ENCODE results near the gene CCL22. TPM values are rescaled to one million over a fixed set of nuclear protein-coding genes. Genes with fewer than 3 reads are reported as not detected.

Gene CCL22
- total RNA-seq, 1 donor from 2014 or later = not detected

DNA sequence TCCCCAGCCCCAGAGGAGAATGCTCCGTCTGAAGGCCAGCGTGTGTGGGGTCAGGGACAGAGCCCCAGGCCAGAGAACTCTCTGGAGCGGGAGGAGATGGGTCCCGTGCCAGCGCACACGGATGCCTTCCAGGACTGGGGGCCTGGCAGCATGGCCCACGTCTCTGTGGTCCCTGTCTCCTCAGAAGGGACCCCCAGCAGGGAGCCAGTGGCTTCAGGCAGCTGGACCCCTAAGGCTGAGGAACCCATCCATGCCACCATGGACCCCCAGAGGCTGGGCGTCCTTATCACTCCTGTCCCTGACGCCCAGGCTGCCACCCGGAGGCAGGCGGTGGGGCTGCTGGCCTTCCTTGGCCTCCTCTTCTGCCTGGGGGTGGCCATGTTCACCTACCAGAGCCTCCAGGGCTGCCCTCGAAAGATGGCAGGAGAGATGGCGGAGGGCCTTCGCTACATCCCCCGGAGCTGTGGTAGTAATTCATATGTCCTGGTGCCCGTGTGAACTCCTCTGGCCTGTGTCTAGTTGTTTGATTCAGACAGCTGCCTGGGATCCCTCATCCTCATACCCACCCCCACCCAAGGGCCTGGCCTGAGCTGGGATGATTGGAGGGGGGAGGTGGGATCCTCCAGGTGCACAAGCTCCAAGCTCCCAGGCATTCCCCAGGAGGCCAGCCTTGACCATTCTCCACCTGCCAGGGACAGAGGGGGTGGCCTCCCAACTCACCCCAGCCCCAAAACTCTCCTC lies 24.1 kb downstream of the CCL22 start:
- no peak overlapping the region for H3K4me3 Mint-ChIP-seq (ENCODE audit: unreplicated experiment)
- H3K9me3 Mint-ChIP-seq (ENCODE audit: unreplicated experiment) = no peaks in the 10 kb centered on the region
- peaks cover 12% of the 10 kb centered on the region for H3K4me1 Mint-ChIP-seq (ENCODE audit: unreplicated experiment)
- DNase-seq (ENCODE audit: low spot score) = no peak
- TF ChIP-seq, protein P1, sequence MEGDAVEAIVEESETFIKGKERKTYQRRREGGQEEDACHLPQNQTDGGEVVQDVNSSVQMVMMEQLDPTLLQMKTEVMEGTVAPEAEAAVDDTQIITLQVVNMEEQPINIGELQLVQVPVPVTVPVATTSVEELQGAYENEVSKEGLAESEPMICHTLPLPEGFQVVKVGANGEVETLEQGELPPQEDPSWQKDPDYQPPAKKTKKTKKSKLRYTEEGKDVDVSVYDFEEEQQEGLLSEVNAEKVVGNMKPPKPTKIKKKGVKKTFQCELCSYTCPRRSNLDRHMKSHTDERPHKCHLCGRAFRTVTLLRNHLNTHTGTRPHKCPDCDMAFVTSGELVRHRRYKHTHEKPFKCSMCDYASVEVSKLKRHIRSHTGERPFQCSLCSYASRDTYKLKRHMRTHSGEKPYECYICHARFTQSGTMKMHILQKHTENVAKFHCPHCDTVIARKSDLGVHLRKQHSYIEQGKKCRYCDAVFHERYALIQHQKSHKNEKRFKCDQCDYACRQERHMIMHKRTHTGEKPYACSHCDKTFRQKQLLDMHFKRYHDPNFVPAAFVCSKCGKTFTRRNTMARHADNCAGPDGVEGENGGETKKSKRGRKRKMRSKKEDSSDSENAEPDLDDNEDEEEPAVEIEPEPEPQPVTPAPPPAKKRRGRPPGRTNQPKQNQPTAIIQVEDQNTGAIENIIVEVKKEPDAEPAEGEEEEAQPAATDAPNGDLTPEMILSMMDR (IDR thresholded peaks at IDR 0.05; ENCODE audit: unreplicated experiment) = no peak
- peak overlapping the region; percentile 30 for H3K27ac Mint-ChIP-seq (ENCODE audit: unreplicated experiment)
- H3K36me3 Mint-ChIP-seq (ENCODE audit: low read depth, unreplicated experiment) = no peaks in the 10 kb centered on the region
- peaks cover 5% of the 10 kb centered on the region for H3K27me3 Mint-ChIP-seq (ENCODE audit: unreplicated experiment)

DNA sequence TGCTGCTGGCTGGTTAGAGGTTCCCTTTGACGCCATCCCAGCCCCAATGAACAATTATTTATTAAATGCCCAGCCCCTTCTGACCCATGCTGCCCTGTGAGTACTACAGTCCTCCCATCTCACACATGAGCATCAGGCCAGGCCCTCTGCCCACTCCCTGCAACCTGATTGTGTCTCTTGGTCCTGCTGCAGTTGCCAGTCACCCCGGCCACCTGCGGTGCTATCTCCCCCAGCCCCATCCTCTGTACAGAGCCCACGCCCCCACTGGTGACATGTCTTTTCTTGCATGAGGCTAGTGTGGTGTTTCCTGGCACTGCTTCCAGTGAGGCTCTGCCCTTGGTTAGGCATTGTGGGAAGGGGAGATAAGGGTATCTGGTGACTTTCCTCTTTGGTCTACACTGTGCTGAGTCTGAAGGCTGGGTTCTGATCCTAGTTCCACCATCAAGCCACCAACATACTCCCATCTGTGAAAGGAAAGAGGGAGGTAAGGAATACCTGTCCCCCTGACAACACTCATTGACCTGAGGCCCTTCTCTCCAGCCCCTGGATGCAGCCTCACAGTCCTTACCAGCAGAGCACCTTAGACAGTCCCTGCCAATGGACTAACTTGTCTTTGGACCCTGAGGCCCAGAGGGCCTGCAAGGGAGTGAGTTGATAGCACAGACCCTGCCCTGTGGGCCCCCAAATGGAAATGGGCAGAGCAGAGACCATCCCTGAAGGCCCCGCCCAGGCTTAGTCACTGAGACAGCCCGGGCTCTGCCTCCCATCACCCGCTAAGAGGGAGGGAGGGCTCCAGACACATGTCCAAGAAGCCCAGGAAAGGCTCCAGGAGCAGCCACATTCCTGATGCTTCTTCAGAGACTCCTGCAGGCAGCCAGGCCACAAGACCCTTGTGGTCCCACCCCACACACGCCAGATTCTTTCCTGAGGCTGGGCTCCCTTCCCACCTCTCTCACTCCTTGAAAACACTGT lies 25.0 kb downstream of the CCL22 start:
- no peak for DNase-seq (ENCODE audit: low spot score)
- TF ChIP-seq, protein P1 (IDR thresholded peaks at IDR 0.05; ENCODE audit: unreplicated experiment) = no peak
- Mint-ChIP-seq H3K4me1 (ENCODE audit: unreplicated experiment) (peaks cover 9% of the 10 kb centered on the region), H3K27me3 (ENCODE audit: unreplicated experiment) (peaks cover 8% of the 10 kb centered on the region), H3K4me3 (ENCODE audit: unreplicated experiment) (no peak overlapping the region), H3K9me3 (ENCODE audit: unreplicated experiment) (no peaks in the 10 kb centered on the region), H3K27ac (ENCODE audit: unreplicated experiment) (peak overlapping the region; percentile 30), H3K36me3 (ENCODE audit: low read depth, unreplicated experiment) (no peaks in the 10 kb centered on the region)

DNA sequence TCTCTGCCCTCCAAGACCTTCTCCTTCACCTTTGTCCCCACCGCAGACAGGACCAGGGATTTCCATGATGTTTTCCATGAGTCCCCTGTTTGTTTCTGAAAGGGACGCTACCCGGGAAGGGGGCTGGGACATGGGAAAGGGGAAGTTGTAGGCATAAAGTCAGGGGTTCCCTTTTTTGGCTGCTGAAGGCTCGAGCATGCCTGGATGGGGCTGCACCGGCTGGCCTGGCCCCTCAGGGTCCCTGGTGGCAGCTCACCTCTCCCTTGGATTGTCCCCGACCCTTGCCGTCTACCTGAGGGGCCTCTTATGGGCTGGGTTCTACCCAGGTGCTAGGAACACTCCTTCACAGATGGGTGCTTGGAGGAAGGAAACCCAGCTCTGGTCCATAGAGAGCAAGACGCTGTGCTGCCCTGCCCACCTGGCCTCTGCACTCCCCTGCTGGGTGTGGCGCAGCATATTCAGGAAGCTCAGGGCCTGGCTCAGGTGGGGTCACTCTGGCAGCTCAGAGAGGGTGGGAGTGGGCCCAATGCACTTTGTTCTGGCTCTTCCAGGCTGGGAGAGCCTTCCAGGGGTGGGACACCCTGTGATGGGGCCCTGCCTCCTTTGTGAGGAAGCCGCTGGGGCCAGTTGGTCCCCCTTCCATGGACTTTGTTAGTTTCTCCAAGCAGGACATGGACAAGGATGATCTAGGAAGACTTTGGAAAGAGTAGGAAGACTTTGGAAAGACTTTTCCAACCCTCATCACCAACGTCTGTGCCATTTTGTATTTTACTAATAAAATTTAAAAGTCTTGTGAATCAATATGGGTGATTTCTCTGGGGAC lies 25.9 kb downstream of the CCL22 start:
- DNase-seq (ENCODE audit: low spot score) = no peak
- TF ChIP-seq, protein P1 (IDR thresholded peaks at IDR 0.05; ENCODE audit: unreplicated experiment) = no peak
- Mint-ChIP-seq H3K9me3 (ENCODE audit: unreplicated experiment) (no peaks in the 10 kb centered on the region), H3K4me1 (ENCODE audit: unreplicated experiment) (peaks cover 9% of the 10 kb centered on the region), H3K27me3 (ENCODE audit: unreplicated experiment) (peaks cover 9% of the 10 kb centered on the region), H3K4me3 (ENCODE audit: unreplicated experiment) (no peak overlapping the region), H3K36me3 (ENCODE audit: low read depth, unreplicated experiment) (no peaks in the 10 kb centered on the region), H3K27ac (ENCODE audit: unreplicated experiment) (no peak overlapping the region)

DNA sequence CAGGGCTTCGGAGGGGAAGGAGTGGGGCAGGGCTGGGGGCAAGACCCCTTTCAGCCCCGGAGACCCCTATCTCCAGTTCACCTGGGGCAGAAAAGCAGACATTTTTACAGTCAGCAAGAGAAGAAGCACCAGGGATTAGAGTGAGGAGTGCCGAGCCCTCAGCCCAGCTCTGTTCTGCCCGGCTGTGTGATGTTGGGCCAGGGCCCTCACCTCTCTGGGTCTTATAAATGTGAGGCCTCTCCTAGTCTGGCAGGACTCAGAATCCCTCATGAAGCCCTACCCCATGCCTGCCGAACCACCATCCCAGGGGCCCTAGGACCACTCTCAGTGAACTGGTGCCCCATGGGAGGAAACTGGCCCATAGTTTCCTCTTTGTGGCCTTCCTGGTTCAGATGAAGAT lies 26.5 kb downstream of the CCL22 start:
- peaks cover 9% of the 10 kb centered on the region for H3K4me1 Mint-ChIP-seq (ENCODE audit: unreplicated experiment)
- no peaks in the 10 kb centered on the region for H3K9me3 Mint-ChIP-seq (ENCODE audit: unreplicated experiment)
- DNase-seq (ENCODE audit: low spot score) = no peak
- H3K4me3 Mint-ChIP-seq (ENCODE audit: unreplicated experiment) = no peak overlapping the region
- TF ChIP-seq, protein P1 (IDR thresholded peaks at IDR 0.05; ENCODE audit: unreplicated experiment) = no peak
- H3K36me3 Mint-ChIP-seq (ENCODE audit: low read depth, unreplicated experiment) = no peaks in the 10 kb centered on the region
- H3K27ac Mint-ChIP-seq (ENCODE audit: unreplicated experiment) = no peak overlapping the region
- peaks cover 9% of the 10 kb centered on the region for H3K27me3 Mint-ChIP-seq (ENCODE audit: unreplicated experiment)
